Limb (tissue), 2 donors: ENCODE results near the gene USP32.

Experiments used
- DNase-seq, 2 donors: peaks; one replicate each; pipeline ENCODE4 v3.0.0-alpha.2; 2016; ENCODE audit errors: extremely low spot score in 2 of 2

Gene USP32

DNA sequence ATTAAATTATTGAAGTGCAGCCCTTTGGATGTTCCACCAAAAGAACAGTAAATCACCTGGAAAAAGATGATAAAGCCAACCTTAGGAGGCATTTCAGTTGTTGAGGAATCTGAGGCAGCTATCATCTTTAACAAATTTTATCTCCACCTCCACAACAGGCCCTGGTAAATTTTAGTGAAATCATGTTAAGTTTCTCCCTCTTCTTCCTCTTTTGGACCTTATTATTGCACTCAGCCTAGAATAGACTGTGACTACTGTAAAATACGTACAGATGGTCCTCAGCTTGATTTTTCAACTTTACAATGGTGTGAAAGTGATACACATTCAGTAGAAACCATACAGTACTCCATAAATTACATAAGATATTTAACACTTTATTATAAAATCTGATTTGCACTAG, 90.3 kb downstream of the USP32 start:
- no peak for DNase-seq

DNA sequence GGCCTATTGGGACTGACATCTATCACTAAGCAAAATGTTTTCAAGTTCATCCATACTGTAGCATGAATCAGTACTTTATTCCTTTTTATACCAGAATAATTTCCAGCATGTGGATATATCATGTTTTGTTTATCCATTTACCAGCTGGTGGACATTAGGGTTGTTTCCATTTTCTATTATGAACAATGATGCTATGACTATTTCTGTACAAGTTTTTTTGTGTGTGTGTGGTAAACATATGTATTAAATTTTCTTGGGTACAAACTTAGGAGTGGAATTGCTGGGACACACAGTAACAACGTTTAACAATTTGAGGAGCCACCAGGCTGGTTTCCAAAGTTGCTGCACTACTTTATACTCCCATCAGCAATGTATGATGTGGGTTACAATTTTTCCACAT, 91.0 kb downstream of the USP32 start:
- DNase-seq: no peak

DNA sequence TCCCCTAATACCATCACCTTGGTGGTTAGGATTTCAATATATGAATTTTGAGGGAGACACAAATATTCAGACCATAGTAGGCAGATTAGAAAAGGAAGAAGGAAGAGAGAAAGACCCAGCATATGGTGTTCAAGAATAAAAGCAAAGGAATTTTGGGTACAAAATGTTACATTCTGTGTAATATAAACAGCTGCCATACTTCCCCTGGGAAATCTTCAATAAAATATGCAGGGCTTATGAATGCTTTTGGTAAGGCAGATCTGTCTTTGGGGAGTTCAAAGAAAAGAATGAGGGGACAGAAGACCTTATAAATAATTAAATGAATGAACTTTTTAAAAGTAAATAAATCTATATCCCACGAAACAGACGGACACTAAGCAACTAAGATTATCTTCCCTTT, 91.9 kb downstream of the USP32 start:
- no peak for DNase-seq

DNA sequence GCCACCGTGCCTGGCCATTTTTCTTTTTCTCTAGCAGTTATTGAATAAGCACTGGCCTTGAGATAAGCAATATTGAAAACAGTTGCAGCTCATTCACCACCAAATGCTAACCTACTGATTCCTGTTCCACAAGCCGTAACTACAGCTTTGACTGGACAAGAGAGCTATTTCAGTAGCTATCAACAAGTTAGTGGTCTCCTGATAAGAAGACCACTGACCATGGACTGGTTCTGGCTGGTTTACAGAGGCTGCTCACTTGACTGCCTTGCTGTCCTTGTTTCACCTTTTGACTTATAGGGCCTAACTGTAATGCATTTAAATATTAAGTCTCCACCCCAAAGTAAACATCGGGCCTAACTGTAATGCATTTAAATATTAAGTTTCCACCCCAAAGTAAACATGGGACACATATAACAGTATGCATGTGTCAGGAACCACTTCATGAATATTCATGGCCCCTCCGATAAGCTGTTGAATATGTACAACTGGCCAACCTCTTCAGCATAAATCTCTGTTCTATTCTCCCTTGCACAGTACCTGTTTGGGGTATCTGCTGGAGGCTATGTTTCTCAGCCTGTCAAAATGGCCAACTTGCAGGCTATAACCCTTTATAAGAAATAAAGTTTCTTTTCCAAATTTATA, 94.1 kb downstream of the USP32 start:
- no peak for DNase-seq

DNA sequence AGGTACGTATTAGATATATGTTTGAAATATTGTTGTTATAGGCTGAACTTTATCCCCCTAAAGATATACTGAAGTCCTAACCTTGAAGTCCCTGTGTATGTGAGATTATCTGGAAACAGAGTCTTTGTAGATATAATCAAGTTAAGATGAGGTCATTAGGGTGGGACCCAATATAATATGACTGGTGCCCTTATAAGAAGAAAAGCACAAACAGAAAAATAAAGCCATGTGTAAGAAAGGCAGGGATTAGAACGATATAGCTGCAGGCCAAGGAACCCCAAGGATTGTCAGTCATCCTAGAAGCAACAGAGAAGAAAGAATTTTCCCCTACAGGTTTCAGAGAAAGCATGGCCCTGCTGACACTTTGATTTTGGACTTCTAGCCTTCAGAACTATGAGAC, 95.8 kb downstream of the USP32 start:
- DNase-seq: no peak

DNA sequence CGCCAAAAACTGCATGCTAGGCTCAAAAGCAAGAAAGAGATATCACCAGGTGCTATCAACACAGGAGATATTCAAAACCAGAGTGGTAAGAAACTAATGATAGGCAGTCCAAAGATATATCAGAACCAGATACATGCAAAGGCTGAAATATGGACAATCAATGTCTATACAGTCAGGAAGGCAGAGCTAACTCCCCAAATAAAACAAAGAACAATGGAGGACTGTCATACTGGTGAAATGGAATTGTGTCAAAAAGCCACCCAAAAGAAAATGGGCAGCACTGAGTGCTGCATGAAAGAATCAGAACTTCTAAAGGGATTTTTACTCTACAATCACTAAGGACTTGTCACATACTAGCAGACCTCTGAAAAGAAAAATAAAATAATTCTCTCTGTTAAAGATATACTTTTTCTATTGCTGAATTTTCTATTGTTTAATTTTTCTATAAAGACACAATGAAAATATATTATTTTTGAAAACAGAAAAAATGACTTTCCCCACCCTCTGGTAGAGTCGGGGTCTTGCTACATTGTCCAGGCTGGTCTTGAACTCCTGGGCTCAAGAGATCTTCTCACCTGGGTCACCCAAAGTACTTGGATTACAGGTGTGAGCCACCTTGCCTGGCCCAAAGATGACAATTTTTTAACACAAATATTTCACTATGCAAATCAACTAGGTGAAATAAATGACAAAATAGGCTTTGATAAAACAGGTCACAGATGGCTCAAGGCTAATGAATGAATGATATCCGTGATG, 98.2 kb downstream of the USP32 start:
- DNase-seq: no peak

DNA sequence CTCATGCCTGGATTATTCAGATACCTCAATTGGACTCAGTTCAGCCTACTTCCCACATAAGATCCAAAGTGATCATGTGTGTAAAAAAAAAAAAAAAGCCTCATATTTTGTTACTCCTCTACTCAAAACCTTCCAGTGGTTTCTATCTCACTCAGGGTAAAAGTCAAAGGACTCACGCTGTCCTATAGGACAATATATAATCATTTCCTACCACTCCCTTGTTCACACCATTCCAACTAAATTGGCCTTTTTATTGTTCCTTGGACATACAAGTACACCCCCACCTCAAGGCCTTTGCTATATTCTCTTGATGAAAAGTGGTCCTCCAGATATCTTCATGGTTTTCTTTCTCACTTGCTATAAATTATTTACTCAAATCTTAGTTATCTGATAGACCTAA, 99.2 kb downstream of the USP32 start:
- no peak for DNase-seq

DNA sequence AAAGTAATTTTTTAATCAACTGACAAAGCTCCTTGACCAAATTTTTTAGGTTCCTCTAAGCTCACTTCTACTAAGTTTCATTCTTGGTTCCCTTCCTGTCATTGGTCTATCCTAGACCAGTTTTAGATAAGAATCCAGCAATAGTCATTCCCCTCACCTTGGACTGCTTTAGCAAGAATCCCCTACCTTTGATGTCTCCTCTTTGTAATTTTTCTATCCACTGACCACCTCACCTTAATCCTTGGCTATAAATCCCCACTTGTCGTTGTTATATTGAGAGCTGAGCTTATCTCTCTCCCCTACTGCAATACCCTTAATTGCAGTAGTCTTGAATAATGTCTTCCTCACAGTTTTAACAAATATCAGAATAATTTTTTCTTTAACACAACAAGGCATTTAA, 107.2 kb downstream of the USP32 start:
- no peak for DNase-seq

DNA sequence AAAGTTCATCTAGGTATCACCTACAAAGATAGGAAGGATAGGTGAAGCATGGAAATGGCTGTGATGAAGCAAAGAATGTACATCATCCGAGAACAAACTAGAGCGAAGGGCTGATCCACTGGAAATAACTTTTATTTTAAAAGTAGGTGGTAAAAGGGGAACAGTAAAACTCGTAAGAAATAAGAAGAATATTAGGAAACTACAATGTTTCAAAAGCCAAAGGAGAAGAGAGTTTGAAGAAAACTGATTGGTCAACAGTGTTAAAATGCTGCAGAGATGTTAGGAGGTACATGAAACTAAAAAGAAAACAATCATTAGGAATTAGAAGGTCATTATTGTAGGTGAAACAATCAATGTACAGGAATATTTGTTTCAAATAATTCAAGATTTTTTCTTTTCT, 108.1 kb downstream of the USP32 start:
- no peak for DNase-seq

DNA sequence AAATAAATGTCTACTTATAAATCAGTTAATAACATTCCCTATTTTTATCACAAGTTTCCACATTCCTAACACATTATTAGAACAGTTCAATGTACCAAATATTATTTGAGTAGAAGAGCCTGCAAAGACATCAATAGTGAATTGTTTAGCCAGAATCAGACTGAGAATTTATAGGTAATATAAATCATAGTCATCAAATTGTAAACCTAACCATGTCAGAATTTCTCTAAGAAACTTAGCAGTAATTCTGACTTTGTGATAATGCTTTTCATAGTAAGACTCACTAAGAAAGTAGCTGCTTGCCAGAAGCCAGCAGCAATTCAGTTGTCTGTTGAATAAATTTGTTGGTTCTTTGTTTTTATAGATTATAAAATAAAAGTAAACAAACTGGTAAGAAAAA, 111.3 kb downstream of the USP32 start:
- DNase-seq: no peak

DNA sequence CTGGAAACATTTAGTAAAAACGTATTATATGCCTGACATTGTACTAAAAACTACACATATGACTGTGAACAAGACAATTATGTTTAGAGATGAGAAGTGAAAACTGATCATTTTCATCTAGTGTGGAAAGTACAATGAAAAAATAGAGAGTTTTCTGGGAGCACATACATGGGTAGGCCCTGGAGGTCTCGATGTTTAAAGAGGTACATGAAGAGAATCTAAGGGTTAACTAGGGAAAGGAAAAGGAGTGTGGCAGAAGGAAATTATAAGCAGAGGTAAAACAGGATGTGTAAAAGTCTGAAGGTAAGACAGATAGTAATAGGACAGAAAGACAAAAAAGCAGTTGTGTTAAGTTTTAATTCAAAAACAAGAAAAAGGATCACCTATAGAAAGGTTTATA, 113.7 kb downstream of the USP32 start:
- no peak for DNase-seq

DNA sequence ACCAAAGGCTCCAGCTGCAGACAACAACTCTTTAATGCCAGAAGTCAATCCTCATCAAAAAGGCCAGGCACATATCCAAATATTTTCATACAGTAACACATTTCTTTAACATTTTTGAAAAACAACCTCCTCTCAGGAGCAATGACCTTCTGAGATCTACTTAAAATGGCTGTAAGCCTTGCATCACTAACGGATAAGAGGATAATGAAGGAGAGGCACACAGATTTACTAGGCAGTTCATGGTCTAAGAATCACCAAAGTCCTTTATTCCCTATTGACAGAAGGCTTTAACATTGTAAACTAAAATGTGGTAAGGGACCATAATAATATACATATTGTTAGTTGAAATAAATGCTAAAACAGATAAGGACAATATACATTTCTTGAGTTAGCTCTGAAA, 114.7 kb downstream of the USP32 start:
- no peak for DNase-seq

DNA sequence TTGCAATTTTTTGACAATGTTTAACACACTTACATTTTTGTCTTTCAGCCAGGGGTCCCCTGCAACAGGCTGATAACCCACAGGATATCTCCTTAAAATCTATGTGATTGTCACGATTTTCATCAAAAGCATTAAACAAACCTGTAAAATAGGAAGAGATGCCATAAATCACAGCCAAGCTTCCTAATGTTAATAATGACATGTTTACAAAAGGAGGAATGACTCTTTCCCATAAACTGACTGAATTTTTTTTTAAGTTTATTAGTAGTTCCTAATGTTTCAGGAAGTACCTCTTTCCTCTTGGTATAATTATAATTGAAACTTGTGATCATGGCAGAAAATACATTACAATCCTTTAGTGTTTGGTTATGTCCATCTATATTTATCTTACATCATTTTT, 122.5 kb downstream of the USP32 start:
- DNase-seq: no peak

DNA sequence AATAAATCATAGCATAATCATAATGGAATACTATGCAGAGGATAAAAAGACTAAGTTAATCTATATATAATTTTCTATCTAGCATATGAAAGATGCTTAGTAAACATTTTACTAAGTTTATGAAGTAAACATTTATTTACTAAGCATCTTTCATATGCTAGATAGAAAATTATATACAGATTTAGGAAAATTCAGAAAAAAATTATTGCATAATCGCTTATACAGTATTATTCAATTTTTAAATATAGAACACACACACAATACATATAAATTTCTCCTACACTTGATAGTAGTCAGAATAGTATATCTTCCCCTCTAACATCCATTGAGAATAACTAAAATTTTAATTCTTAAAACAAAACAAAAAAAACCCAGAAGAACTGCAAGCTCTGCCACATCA, 131.4 kb downstream of the USP32 start:
- DNase-seq: no peak

DNA sequence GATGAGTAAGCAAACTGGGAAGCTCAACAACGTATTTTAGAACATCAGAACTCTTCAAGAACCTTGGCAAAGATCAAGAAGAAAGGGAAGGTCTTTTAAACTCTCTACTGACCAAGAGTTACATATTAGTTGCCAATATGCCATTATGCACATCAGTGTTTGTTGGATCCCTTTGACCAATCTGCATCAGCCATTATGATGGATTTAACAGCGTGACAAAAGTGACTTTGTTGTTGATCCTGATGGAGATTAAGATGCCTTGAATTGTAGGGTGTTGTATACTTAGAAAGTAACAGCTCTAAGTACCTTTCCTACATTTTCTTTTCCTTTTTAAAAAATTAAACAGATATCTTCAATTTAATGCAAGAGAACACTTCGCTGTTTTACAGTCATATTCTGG, 133.6 kb downstream of the USP32 start:
- no peak for DNase-seq

DNA sequence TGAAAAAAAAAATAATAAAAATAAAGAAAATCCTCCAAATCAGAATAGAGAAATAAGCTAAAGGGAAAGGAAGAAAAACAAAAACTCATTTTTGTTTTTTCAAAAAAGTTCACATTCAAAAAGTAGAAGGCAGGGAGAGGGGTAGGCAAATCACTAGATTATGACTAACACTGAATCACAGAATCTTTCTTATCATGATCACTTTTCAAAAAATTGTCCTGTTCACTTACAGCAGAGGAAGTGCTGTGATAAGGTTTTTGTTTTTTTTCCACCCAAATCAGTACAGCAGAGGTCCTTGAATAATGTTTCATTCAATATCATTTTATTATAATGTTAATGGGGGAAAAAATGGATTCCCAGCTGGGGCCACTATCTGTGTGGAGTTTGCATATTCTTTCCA, 135.8 kb downstream of the USP32 start:
- no peak for DNase-seq

DNA sequence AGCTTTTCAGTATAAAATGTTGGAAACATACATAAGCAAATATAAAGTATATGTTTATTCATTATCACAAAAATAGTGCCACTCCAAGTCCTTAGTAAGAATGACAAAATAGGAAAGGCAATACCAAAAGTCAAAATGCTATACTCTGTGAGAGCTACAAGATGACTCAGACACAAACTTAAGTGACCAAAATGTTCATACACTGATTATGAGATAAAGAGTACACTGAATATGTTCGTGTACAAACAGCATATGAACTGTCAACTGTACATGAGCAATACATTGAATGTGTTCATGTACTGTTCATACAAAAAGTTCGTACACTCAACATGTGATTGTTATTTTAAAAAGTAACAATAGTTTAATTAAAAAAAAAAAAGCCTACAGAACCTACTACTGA, 138.9 kb downstream of the USP32 start:
- DNase-seq: no peak

DNA sequence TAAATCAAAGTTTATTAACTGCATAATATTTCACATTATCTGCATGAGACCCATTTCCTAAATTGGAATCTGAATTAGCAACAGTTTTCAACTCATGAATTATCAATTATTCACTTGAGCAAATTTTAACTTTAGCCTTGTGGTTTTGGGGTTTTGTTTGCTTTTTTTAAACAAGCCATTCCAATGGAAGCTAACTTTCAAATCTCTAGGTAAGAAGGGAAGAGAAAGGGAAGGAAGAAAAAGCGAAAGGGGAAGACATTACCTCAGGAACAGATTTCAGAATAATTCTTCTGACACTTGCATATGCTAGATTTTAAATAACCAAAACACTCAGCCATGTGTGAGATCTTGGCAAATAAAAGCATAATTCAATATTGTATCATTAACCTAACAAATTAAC, 139.5 kb downstream of the USP32 start:
- DNase-seq: no peak

DNA sequence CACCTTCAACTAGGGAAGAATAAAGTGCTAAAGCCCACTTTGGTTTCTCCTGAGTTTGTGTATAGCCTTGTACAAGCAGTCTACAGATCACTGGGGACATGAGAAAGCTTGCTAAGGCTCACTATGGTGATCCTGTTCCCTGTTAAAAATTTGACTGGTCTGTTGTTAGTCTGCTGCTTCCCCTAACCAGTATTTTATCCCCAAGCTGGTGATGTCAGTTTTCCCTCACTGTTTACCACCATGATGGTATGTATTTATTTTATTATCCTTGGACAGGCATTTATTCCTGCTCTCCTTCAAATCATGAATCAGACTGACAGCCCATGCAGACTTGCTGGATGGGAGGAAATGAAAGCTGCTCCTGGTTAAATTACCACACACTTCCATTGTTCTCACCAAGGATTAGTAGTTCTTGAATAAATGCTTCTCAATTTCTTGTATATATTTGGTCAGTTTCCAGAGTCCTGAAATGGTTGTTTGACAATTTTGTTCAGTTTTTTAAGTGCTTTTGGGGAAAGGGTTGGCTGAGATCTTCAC, 142.6 kb downstream of the USP32 start:
- no peak for DNase-seq

DNA sequence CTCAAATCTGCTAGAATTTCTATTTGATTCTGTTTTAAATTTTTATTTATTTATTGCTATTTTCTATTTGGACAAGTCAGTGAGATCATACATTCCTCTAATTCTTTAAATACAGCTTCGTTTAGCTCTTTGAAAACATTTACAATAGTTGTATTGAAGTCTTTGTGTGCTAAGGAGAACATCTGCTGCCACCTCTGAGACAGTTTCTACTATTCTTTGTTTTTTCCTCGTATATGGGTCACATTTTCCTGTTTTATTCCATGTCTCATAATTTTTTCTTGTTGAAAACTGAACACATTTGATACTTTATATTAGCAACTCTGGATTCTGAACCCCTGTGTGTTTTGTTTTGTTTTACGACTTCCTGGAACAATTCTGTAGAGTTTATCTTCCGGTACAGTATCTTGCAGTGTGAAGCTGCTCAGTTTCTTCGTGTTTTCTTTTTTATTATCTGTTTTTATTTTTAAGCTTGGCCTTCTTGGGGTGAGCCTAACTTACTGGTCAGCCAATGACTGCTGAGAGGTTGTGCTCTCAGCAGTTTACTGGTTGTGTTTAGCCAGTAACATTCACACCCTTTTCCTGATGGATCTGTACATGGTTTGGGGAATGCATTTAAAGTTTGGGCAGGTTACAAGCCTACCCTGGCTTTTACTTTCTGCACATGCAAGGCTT, 143.2 kb downstream of the USP32 start:
- DNase-seq: no peak

DNA sequence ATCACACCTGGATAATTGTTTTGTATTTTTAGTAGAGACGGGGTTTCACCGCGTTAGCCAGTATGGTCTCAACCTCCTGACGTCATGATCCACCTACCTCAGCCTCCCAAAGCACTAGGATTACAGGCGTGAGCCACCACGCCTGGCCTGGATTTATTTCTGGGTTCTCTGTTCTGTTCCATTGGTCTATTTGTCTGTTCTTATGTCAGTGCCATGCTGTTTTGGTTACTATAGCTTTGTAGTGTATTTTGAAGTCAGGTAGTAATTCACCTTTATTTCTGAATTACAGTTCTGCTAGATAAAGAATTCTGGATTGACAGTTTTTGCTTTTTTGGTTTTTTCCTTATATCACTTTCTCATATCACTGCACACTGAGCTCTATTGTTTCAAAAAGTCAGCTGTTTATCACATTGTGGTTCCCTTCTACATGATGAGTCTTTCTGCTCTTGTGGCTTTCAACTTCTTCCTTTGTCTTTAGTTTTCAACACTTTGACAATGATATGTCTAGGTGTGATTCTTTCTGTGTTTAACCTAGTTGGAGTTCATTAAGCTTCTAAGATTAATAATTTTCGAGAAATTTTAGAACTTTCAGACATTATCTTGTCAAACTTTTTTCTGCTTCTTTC, 144.0 kb downstream of the USP32 start:
- no peak for DNase-seq

DNA sequence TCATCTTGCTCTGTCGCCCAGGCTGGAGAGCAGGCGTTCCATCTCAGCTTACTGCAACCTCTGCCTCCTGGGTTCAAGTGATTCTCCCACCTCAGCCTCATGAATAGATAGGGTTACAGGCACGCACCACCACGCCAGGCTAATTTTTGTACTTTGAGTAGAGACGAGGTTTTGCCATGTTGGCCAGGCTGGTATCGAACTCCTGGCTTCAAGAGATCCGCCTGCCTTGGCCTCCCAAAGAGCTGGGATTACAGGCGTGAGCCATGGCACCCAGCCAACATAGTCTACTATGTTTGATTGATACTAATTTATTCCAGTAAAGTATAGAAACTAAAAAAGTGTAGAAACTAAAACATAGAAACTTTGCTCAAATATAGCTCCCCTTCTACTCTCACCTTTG, 147.3 kb downstream of the USP32 start:
- DNase-seq: no peak
